Keratinocyte (primary cell): ENCODE results near the gene KCNJ12. TPM values are rescaled to one million over a fixed set of nuclear protein-coding genes. Genes with fewer than 3 reads are reported as not detected.

Experiments used
- DNase-seq: peaks from one replicate; pipeline ENCODE4 v3.0.0-alpha.2; 2011; ENCODE audit warnings: low read depth, missing footprints, low spot score
- FAIRE-seq: peaks from 2 replicates; lab custom pipeline; 2011; peaks lifted over from hg19 to GRCh38; lab: Jason Lieb, UNC
- H2AFZ ChIP-seq: 2 replicates; pipeline ENCODE4 v1.6.0; 2012; ENCODE audit warnings: low read length, control low read depth, inconsistent platforms; ENCODE audit not compliant: control insufficient read depth
- H3K27ac ChIP-seq: 2 replicates; pipeline ENCODE4 v1.5.1; 2011; ENCODE audit warnings: low read length; ENCODE audit not compliant: control insufficient read depth, insufficient read depth
- H3K27me3 ChIP-seq: 3 replicates; pipeline ENCODE4 v1.6.0; 2011; ENCODE audit warnings: low read length; ENCODE audit not compliant: control insufficient read depth, insufficient read depth; ENCODE audit errors: extremely low read depth
- H3K36me3 ChIP-seq, 2 experiments: 2 replicates in 1 of 2; 3 replicates in 1 of 2; pipeline ENCODE4 v1.5.1; 2011; ENCODE audit warnings: low read length in 2 of 2, mild to moderate bottlenecking in 1 of 2; ENCODE audit not compliant: control insufficient read depth in 2 of 2, insufficient read depth in 2 of 2; ENCODE audit errors: extremely low read depth in 1 of 2
- H3K4me1 ChIP-seq: 3 replicates; pipeline ENCODE4 v1.5.1; 2011; ENCODE audit warnings: low read length; ENCODE audit not compliant: control insufficient read depth, insufficient read depth; ENCODE audit errors: extremely low read depth
- H3K4me2 ChIP-seq: 3 replicates; pipeline ENCODE4 v1.6.0; 2011; ENCODE audit warnings: low read depth, low read length; ENCODE audit not compliant: control insufficient read depth, insufficient read depth; ENCODE audit errors: extremely low read depth
- H3K4me3 ChIP-seq, 3 experiments: fragments of 200-600 bp in 1 of 3; sonication (generic) in 1 of 3; 2 replicates in 2 of 3; 3 replicates in 1 of 3; pipeline ENCODE4 v1.5.1; 2011 to 2016; ENCODE audit warnings: low read length in 3 of 3, mild to moderate bottlenecking in 3 of 3, control low read depth in 2 of 3, inconsistent platforms in 1 of 3, low read depth in 1 of 3, mixed read lengths in 1 of 3, mixed run types in 1 of 3, moderate library complexity in 1 of 3; ENCODE audit not compliant: control insufficient read depth in 2 of 3, insufficient read depth in 2 of 3; ENCODE audit errors: extremely low read depth in 1 of 3
- H3K79me2 ChIP-seq: 2 replicates; pipeline ENCODE4 v1.6.0; 2012; ENCODE audit warnings: low read length; ENCODE audit not compliant: control insufficient read depth, insufficient read depth
- H3K9ac ChIP-seq: 3 replicates; pipeline ENCODE4 v1.6.0; 2011; ENCODE audit warnings: low read length; ENCODE audit not compliant: control insufficient read depth, insufficient read depth; ENCODE audit errors: extremely low read depth
- H3K9me1 ChIP-seq: 3 replicates; pipeline ENCODE4 v1.6.0; 2011; ENCODE audit warnings: low read length; ENCODE audit not compliant: control insufficient read depth, insufficient read depth; ENCODE audit errors: extremely low read depth
- H3K9me3 ChIP-seq: 2 replicates; pipeline ENCODE4 v1.5.1; 2012; ENCODE audit warnings: low read depth, low read length; ENCODE audit not compliant: control insufficient read depth
- H4K20me1 ChIP-seq: 3 replicates; pipeline ENCODE4 v1.6.0; 2011; ENCODE audit warnings: low read length; ENCODE audit not compliant: control insufficient read depth, insufficient read depth; ENCODE audit errors: extremely low read depth
- CTCF ChIP-seq, 3 experiments: IDR thresholded peaks in 1 of 3; conservative IDR thresholded peaks in 1 of 3; optimal IDR thresholded peaks in 1 of 3; 2 replicates in 2 of 3; 3 replicates in 1 of 3; pipeline versions ENCODE3 to v1.5.1; 2011; ENCODE audit warnings: low read length in 3 of 3, mild to moderate bottlenecking in 3 of 3, moderate library complexity in 2 of 3, control low read depth in 1 of 3, inconsistent platforms in 1 of 3; ENCODE audit not compliant: insufficient read depth in 2 of 3; ENCODE audit errors: extremely low read depth in 1 of 3
- EZH2 ChIP-seq: IDR thresholded peaks from one replicate; pipeline ENCODE4 v1.6.1; 2012; ENCODE audit warnings: inconsistent platforms, mild to moderate bottlenecking, low read length, moderate library complexity
- dilution Hi-C: fragments of 300-500 bp; cut with MboI; formaldehyde crosslinking; loops from one replicate; pipeline ENCODE4 v1.7.0; 2020; ENCODE audit warnings: low sequenced_read_pairs; ENCODE audit not compliant: extremely low pct_ligation_motif_present
- polyA plus RNA-seq, 5 experiments: library from polyadenylated mRNA; depleted of rRNA in 3 of 5; stranded (reverse) in 3 of 5; stranded (forward) in 1 of 5; unstranded in 1 of 5; fragments of >200 nt; gene quantifications; 1 replicate in 1 of 5; 2 replicates in 3 of 5; 3 replicates in 1 of 5; pipeline versions ENCODE4 v1.2.1 to v1.2.3, GENCODE V29; 2011 to 2012; ENCODE audit warnings: missing spikeins in 2 of 5, low read depth in 1 of 5, low replicate concordance in 1 of 5

The KCNJ12 gene
- polyA plus RNA-seq, 1 donor (not counting 4 experiments of a cell fraction or from before 2014, with no cell fraction given) = 0.04 TPM

- H3K4me3 ChIP-seq = no peak overlapping the region
- no peak overlapping the region for H3K4me2 ChIP-seq
- no peaks in the 10 kb centered on the region for H3K79me2 ChIP-seq
- no peak for DNase-seq
- peaks cover 13% of the 10 kb centered on the region for H3K27me3 ChIP-seq
- dilution Hi-C loops = no loop called here
- H3K4me1 ChIP-seq = no peaks in the 10 kb centered on the region
- no peak for FAIRE-seq
- no peaks in the 10 kb centered on the region for H4K20me1 ChIP-seq
- no peaks in the 10 kb centered on the region for H3K36me3 ChIP-seq
- H3K9me3 ChIP-seq = no peaks in the 10 kb centered on the region
- no peak overlapping the region for H2AFZ ChIP-seq
- no peak overlapping the region for H3K9ac ChIP-seq
- TF ChIP-seq CTCF (optimal IDR thresholded peaks at IDR 0.05 in 1 of 3, IDR thresholded peaks at IDR 0.05 in 1 of 3, conservative IDR thresholded peaks at IDR 0.05 in 1 of 3; ENCODE audit: extremely low read depth in 1 of 3, insufficient read depth in 2 of 3, low read length in 3 of 3) (no peak), EZH2 (no peak)
- no peak overlapping the region for H3K27ac ChIP-seq
- H3K9me1 ChIP-seq = no peaks in the 10 kb centered on the region
Measured at GRCh38 chr17:21368545-21369246, 7.5 kb upstream of the KCNJ12 start.

- peaks cover 13% of the 10 kb centered on the region for H3K27me3 ChIP-seq
- H3K4me3 ChIP-seq = no peak overlapping the region
- H3K9me1 ChIP-seq = no peaks in the 10 kb centered on the region
- no peaks in the 10 kb centered on the region for H3K9me3 ChIP-seq
- no peak overlapping the region for H3K4me2 ChIP-seq
- H3K4me1 ChIP-seq = no peaks in the 10 kb centered on the region
- no peaks in the 10 kb centered on the region for H4K20me1 ChIP-seq
- no peaks in the 10 kb centered on the region for H3K36me3 ChIP-seq
- FAIRE-seq = no peak
- dilution Hi-C loops = no loop called here
- no peak for DNase-seq
- H3K79me2 ChIP-seq = no peaks in the 10 kb centered on the region
- H3K27ac ChIP-seq = no peak overlapping the region
- no peak overlapping the region for H3K9ac ChIP-seq
- TF ChIP-seq EZH2 (no peak), CTCF (optimal IDR thresholded peaks at IDR 0.05 in 1 of 3, IDR thresholded peaks at IDR 0.05 in 1 of 3, conservative IDR thresholded peaks at IDR 0.05 in 1 of 3; ENCODE audit: extremely low read depth in 1 of 3, insufficient read depth in 2 of 3, low read length in 3 of 3) (no peak)
- H2AFZ ChIP-seq = no peak overlapping the region
Measured at GRCh38 chr17:21369395-21369794, 6.8 kb upstream of the KCNJ12 start.
